Measurements from ENCODE around the gene SLC39A3. TPM values are rescaled to one million over a fixed set of nuclear protein-coding genes. Genes with fewer than 3 reads are reported as not detected.
A peak's percentile ranks its signal among the peaks of the same experiment; 100 is the strongest.

The SLC39A3 gene
- total RNA-seq, 1 experiment from 2014 or later: 67.6 TPM

- no peaks in the 10 kb centered on the region for H3K9me3 ChIP-seq (replicated peaks)
- no peaks in the 10 kb centered on the region for H3K4me1 ChIP-seq (replicated peaks)
- peaks cover 81% of the 10 kb centered on the region for H3K36me3 ChIP-seq
- DNase-seq (ENCODE audit: low read depth in 1 of 2, low spot score in 2 of 2): no peak
- H3K27ac ChIP-seq: no peak overlapping the region
- H3K27me3 ChIP-seq (replicated peaks): no peaks in the 10 kb centered on the region
- no peak overlapping the region for H3K4me3 ChIP-seq
Observed at GRCh38 chr19:2761876-2762782, 22.3 kb upstream of the SLC39A3 start.

GRCh38 chr19:2761309-2761677, 21.5 kb upstream of the SLC39A3 start:
- H3K4me3 ChIP-seq: no peak overlapping the region

GRCh38 chr19:2759965-2760364, 20.1 kb upstream of the SLC39A3 start:
- Histone ChIP-seq H3K27me3 (replicated peaks) (no peaks in the 10 kb centered on the region), H3K4me3 (no peak overlapping the region), H3K36me3 (peaks cover 75% of the 10 kb centered on the region), H3K4me1 (replicated peaks) (no peaks in the 10 kb centered on the region), H3K9me3 (replicated peaks) (no peaks in the 10 kb centered on the region), H3K27ac (no peak overlapping the region)
- no peak for DNase-seq (ENCODE audit: low read depth in 1 of 2, low spot score in 2 of 2)

More at GRCh38 chr19:2761309-2761677, 21.5 kb upstream of the SLC39A3 start:
- H3K27ac ChIP-seq: no peak overlapping the region
- peaks cover 78% of the 10 kb centered on the region for H3K36me3 ChIP-seq
- no peaks in the 10 kb centered on the region for H3K27me3 ChIP-seq (replicated peaks)
- no peak for DNase-seq (ENCODE audit: low read depth in 1 of 2, low spot score in 2 of 2)
- H3K9me3 ChIP-seq (replicated peaks): no peaks in the 10 kb centered on the region
- H3K4me1 ChIP-seq (replicated peaks): no peaks in the 10 kb centered on the region

DNA sequence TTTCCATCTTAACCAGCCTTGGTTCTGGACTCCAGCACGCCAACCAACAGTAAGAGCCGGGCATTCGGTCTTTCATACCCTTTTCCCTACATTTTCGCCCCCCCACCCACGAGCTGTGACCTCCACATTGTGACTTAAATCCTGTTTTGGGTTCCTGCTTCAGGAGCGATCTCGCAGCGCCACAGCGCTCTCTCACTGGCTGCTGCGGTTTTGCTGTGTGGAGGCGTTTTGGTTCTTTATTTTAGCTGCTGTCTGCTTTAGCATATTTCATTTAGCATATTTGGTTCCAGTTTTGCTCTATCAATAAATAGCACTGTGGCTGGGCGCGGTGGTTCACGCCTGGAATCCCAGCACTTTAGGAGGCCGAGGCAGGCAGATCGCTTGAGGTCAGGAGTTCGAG, 19.5 kb upstream of the SLC39A3 start:
- H3K27ac ChIP-seq: no peak overlapping the region
- H3K4me3 ChIP-seq: no peak overlapping the region
- H3K9me3 ChIP-seq (replicated peaks): no peaks in the 10 kb centered on the region
- DNase-seq (ENCODE audit: low read depth in 1 of 2, low spot score in 2 of 2): no peak
- H3K36me3 ChIP-seq: peaks cover 78% of the 10 kb centered on the region
- H3K4me1 ChIP-seq (replicated peaks): no peaks in the 10 kb centered on the region
- no peaks in the 10 kb centered on the region for H3K27me3 ChIP-seq (replicated peaks)

GRCh38 chr19:2758601-2759313, 18.9 kb upstream of the SLC39A3 start:
- no peaks in the 10 kb centered on the region for H3K27me3 ChIP-seq (replicated peaks)
- H3K4me3 ChIP-seq: no peak overlapping the region
- peaks cover 75% of the 10 kb centered on the region for H3K36me3 ChIP-seq
- no peaks in the 10 kb centered on the region for H3K4me1 ChIP-seq (replicated peaks)
- no peak overlapping the region for H3K27ac ChIP-seq
- DNase-seq (ENCODE audit: low read depth in 1 of 2, low spot score in 2 of 2): no peak
- H3K9me3 ChIP-seq (replicated peaks): no peaks in the 10 kb centered on the region

DNA sequence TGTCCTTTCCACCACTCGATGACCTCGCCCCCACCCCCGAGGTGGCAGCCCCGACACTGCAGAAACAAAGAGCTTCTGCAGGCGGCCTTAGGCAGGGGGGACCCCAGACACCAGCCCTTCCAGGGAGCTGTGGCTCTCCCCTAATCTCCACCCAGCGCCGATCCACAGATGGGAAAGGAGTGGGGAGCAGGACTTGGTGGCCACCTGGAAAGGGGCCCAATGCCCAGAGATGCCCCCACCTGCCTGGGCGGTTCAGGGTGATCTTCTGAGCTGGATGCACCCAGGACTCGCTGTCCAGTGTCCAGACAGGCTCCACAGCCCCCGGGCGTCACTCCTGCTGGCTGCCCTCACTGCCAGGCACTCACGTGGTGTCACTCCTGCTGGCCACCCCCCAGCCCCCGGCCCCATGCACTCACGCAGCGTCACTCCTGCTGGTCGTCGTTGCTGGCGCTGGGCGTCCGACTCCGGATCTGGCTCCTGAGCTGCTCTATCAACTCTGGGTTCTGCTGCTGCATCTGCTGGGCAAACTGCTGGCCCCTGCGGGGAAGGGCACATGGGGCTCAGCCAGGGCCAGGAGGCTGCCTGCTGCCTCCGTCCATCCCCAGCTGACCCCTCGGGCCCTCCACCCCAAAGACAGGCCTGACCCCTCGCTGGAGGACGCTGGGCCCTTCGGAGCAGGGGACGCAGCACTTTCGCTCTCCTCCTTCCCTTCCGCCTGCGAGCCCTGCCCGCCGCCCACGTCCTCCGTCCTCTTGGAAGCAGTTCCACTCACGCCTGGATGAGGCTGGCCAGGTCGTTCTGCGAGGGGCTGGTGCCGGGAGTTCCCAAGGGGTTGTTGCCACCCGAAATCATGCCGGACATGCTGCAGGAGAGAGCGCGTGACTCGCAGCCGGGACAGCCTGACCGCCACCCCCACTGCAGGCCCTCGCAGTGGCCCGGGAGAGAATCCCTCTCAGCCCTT, 17.4 kb upstream of the SLC39A3 start:
- peak in 1 of 2 experiments; percentile 42 for DNase-seq (ENCODE audit: low read depth in 1 of 2, low spot score in 2 of 2)

GRCh38 chr19:2756477-2756876, 16.7 kb upstream of the SLC39A3 start:
- H3K9me3 ChIP-seq (replicated peaks): no peaks in the 10 kb centered on the region
- no peak overlapping the region for H3K4me3 ChIP-seq
- H3K36me3 ChIP-seq: peaks cover 59% of the 10 kb centered on the region
- DNase-seq (ENCODE audit: low read depth in 1 of 2, low spot score in 2 of 2): no peak
- H3K27me3 ChIP-seq (replicated peaks): no peaks in the 10 kb centered on the region
- no peaks in the 10 kb centered on the region for H3K4me1 ChIP-seq (replicated peaks)
- H3K27ac ChIP-seq: no peak overlapping the region

More for the DNA sequence above, 17.4 kb upstream of the SLC39A3 start:
- no peaks in the 10 kb centered on the region for H3K9me3 ChIP-seq (replicated peaks)
- peaks cover 62% of the 10 kb centered on the region for H3K36me3 ChIP-seq
- H3K27ac ChIP-seq: no peak overlapping the region
- H3K27me3 ChIP-seq (replicated peaks): no peaks in the 10 kb centered on the region
- H3K4me3 ChIP-seq: no peak overlapping the region
- no peaks in the 10 kb centered on the region for H3K4me1 ChIP-seq (replicated peaks)

DNA sequence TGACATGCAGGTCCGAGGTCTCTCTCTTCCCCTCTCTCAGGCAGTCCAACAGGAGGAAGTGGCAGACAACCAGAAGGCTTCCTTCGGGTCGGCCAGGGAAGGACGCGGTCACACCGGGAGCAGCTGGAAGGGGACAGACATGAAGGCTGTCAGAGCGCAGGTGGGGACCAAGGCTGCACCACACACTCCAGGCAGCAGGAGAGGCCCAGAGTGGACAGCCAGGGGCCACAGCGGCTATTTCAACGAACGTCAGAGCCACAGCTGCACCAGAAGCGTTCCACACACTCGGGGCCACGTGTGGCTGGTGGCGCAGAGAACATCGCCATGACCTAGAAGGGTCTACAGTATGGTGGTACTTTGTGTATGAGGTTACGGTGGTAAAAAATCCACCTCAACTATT, 16.0 kb upstream of the SLC39A3 start:
- peaks cover 53% of the 10 kb centered on the region for H3K36me3 ChIP-seq
- H3K27ac ChIP-seq: no peak overlapping the region
- H3K27me3 ChIP-seq (replicated peaks): no peaks in the 10 kb centered on the region
- H3K4me1 ChIP-seq (replicated peaks): no peaks in the 10 kb centered on the region
- H3K9me3 ChIP-seq (replicated peaks): no peaks in the 10 kb centered on the region
- peak in 1 of 2 experiments; percentile 40 for DNase-seq (ENCODE audit: low read depth in 1 of 2, low spot score in 2 of 2)
- no peak overlapping the region for H3K4me3 ChIP-seq

DNA sequence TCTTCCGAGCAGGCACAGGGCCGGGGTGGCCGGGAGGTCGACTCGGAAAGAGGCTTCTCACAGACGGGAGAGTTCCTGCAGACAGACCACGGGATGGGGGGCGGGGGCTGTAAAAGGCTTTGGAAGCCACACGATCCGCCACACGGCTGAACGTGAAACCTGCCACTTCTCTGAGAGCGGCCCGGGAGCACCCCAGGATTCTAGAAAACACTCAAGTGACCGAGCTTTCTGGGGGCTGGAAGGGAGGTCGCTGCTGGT, 15.6 kb upstream of the SLC39A3 start:
- DNase-seq (ENCODE audit: low read depth in 1 of 2, low spot score in 2 of 2): no peak

DNA sequence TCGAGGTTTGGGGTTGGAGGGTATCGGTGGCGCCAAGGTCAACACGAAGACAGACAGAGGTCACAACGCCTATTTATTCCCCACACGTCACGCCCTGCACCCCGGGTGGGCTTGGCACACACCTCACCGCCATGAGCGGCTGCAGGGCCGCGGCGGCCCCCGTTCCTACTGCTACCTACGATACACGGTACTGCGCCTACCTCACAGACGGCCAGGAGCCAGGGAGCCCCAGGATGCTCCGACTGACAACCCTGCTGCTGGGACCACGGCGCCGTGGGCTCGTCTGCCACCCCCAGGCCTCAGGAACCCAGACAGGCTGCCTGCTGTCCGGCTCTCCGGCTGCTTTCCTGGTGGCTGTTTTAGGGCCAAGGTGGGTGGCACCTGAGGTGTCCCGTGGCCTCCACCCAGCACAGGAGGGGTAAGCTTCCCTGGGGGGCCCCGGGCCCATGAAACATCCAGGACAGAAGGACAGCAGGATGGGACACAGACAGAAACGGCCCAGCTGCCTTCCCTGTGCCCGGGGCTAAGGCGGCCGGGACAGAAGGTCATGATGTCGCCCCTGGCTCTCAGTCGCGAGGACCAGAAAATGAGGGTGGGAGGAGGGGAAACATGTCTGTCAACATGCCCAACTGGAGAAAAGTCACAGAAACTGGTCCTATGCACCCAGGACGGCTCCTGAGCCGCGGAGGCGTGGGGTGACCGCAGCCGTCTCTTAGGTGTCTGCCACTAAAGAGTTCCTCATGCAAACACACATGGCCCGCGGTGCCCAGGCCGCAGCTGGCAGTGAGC, 15.0 kb upstream of the SLC39A3 start:
- no peak for DNase-seq (ENCODE audit: low read depth in 1 of 2, low spot score in 2 of 2)
- H3K27ac ChIP-seq: no peak overlapping the region

More for the DNA sequence above, 15.6 kb upstream of the SLC39A3 start:
- Histone ChIP-seq H3K36me3 (peaks cover 49% of the 10 kb centered on the region), H3K27me3 (replicated peaks) (no peaks in the 10 kb centered on the region), H3K4me3 (no peak overlapping the region), H3K9me3 (replicated peaks) (no peaks in the 10 kb centered on the region), H3K27ac (no peak overlapping the region), H3K4me1 (replicated peaks) (no peaks in the 10 kb centered on the region)

GRCh38 chr19:2751438-2751830, 11.6 kb upstream of the SLC39A3 start:
- Histone ChIP-seq H3K4me3 (no peak overlapping the region), H3K9me3 (replicated peaks) (no peaks in the 10 kb centered on the region), H3K27me3 (replicated peaks) (no peaks in the 10 kb centered on the region), H3K36me3 (peaks cover 21% of the 10 kb centered on the region), H3K4me1 (replicated peaks) (no peaks in the 10 kb centered on the region), H3K27ac (no peak overlapping the region)
- DNase-seq (ENCODE audit: low read depth in 1 of 2, low spot score in 2 of 2): peak in 1 of 2 experiments; percentile 36

More for the DNA sequence above, 15.0 kb upstream of the SLC39A3 start:
- H3K27me3 ChIP-seq (replicated peaks): no peaks in the 10 kb centered on the region
- no peaks in the 10 kb centered on the region for H3K4me1 ChIP-seq (replicated peaks)
- H3K4me3 ChIP-seq: no peak overlapping the region
- H3K9me3 ChIP-seq (replicated peaks): no peaks in the 10 kb centered on the region
- peaks cover 46% of the 10 kb centered on the region for H3K36me3 ChIP-seq

DNA sequence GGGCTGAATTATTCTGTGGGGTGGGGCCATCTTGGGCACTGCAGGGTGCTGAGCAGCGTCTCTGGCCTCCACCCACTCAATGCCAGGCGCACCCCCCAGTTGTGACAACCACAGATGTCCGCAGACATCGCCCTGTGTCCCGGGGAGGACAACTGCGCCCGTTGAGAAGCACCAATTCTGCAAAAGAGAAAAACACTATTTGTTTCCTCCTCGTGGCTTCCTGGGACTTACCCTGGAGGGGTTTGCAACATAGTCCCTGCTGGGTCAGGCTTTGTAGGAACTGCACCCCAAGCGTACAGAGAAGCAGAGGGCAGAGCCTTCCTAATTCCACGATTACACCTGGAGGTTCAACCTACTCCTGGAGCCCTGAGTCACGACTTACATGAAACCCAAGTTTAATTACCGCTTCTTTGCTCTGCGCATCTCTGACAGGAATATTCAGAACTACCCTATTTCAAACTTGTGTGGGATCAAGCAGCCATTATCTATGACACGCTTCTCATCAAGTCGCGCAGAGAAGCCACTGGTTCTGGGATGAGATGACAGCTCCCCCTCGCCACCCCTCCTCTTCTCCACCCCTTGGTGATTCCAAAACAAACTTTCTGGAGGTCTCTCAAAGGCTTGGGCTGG, 11.1 kb upstream of the SLC39A3 start:
- Histone ChIP-seq H3K27ac (no peak overlapping the region), H3K4me1 (replicated peaks) (no peaks in the 10 kb centered on the region), H3K4me3 (no peak overlapping the region), H3K27me3 (replicated peaks) (no peaks in the 10 kb centered on the region), H3K36me3 (peaks cover 21% of the 10 kb centered on the region), H3K9me3 (replicated peaks) (no peaks in the 10 kb centered on the region)
- no peak for DNase-seq (ENCODE audit: low read depth in 1 of 2, low spot score in 2 of 2)
